ES-I3 (cell line): Measurements from ENCODE around the gene UNC79.

Source experiments
- H3K36me3 ChIP-seq: 2 replicates; pipeline ENCODE4 v1.6.1; 2013; ENCODE audit warnings: mild to moderate bottlenecking, low read length, control low read depth, moderate library complexity; ENCODE audit not compliant: insufficient read depth
- H3K4me1 ChIP-seq: 2 replicates; pipeline ENCODE4 v1.6.1; 2013; ENCODE audit warnings: mild to moderate bottlenecking, control low read depth, low read length; ENCODE audit not compliant: insufficient read depth
- H3K9ac ChIP-seq: 2 replicates; pipeline ENCODE4 v1.6.1; 2013; ENCODE audit warnings: low read depth, mild to moderate bottlenecking, low read length, moderate library complexity
- H3K9me3 ChIP-seq: 2 replicates; pipeline ENCODE4 v1.6.1; 2013; ENCODE audit warnings: mild to moderate bottlenecking, low read length, moderate library complexity; ENCODE audit not compliant: control insufficient read depth, insufficient read depth

Gene UNC79

DNA sequence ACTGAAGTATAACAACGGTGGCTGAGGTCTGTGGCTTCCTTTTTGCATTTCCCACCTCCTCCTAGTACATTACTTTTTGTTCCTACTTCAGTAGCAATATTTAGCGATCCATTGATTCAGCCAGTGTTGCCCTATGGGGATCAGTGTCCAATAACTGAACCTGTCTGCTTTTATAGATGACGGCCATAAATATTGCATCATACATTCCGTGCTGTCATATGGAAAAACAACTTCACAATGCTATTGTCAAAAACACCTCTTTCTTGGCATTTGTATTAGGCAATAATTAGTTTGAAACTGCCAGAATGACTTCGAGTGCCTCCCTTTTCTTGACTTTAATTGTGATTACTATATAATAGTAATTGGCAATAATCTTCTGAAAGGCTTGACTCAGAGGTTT lies 208.1 kb downstream of the UNC79 start:
- no peak overlapping the region for H3K9ac ChIP-seq
- no peaks in the 10 kb centered on the region for H3K9me3 ChIP-seq
- H3K36me3 ChIP-seq = no peaks in the 10 kb centered on the region
- no peaks in the 10 kb centered on the region for H3K4me1 ChIP-seq

GRCh38 chr14:93643127-93643526 lies 212.4 kb downstream of the UNC79 start:
- Histone ChIP-seq H3K9ac (no peak overlapping the region), H3K4me1 (no peaks in the 10 kb centered on the region), H3K9me3 (no peaks in the 10 kb centered on the region), H3K36me3 (no peaks in the 10 kb centered on the region)

GRCh38 chr14:93643676-93644075 lies 212.9 kb downstream of the UNC79 start:
- Histone ChIP-seq H3K36me3 (no peaks in the 10 kb centered on the region), H3K9me3 (no peaks in the 10 kb centered on the region), H3K9ac (no peak overlapping the region), H3K4me1 (no peaks in the 10 kb centered on the region)

DNA sequence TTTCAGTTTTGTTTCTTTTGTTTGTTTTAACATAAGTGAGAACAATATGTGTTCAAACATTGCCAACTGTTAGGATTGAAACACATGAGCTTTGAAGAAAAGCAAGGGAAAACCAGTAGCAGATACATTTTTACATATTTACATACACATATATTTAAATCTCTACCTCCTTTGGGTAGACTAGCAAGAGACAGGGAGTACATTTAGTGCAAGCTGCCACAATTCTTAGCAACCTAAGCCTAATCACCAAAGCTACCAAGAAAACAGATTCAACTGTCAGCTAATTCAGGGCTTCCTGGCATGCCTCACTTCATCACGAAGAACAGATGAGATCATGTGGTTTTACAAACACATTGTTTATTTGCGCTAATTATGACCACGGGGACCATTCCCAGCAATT lies 214.5 kb downstream of the UNC79 start:
- H3K9me3 ChIP-seq = no peaks in the 10 kb centered on the region
- no peaks in the 10 kb centered on the region for H3K36me3 ChIP-seq
- H3K9ac ChIP-seq = no peak overlapping the region
- H3K4me1 ChIP-seq = no peaks in the 10 kb centered on the region

DNA sequence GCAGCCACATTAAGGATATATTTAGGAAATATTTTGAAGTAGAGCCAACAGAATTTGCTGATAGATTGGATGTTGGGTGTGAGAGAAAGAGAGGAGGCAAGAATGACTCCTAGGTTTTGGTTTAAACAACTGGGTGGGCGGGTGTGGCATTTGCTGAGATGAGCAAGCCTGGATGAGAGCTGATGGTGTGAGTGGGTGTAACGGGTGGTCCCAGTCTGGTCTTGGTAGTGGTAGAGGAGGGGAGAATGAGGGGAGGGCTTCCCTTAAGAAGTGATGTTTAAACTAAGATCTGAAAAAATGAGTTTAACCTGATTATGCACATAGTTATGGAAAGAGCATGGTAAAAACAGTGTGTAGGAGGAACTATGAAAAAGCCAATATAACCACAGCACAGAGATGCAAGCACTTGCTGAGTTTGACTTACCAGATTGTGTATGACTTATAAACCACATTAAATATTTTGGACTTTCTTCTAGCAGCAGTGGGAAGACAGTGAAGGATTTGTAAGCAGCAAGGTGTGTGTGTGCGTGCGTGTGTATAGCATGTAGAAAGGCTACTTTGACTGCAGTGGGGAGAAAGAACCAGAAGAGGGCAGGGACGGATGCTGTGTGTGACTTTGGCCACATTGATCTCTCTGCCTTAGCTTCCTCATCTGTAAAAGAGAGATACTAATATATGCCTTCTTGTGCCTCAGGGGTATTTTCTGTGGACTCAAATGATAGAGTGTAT lies 217.9 kb downstream of the UNC79 start:
- H3K9me3 ChIP-seq = no peaks in the 10 kb centered on the region
- no peaks in the 10 kb centered on the region for H3K4me1 ChIP-seq
- no peak overlapping the region for H3K9ac ChIP-seq
- no peaks in the 10 kb centered on the region for H3K36me3 ChIP-seq

DNA sequence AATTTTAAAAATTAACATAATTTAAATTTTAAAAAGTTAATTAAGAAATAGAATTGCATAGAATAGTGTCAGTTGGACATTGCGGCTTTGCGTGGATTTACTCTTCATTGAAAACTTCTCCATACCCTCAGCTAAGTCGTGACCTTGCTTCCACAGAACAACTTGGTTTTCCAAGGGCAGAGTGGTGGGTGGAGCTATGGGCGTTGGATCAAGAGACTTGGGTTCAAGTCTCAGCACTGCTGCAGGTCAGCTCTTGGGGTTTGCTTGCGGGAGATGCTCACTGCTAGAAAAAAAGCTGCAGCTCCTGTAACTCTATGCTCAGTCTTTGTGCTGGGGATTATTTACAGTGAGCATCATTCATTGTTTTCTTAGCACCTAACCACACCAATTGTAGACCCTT lies 223.9 kb downstream of the UNC79 start:
- no peak overlapping the region for H3K9ac ChIP-seq
- H3K36me3 ChIP-seq = no peaks in the 10 kb centered on the region

GRCh38 chr14:93655078-93655750 lies 224.5 kb downstream of the UNC79 start:
- Histone ChIP-seq H3K9me3 (no peaks in the 10 kb centered on the region), H3K36me3 (no peaks in the 10 kb centered on the region), H3K9ac (no peak overlapping the region), H3K4me1 (no peaks in the 10 kb centered on the region; the same call in 1 of the 2 replicates)

More for the DNA sequence above, 223.9 kb downstream of the UNC79 start:
- H3K4me1 ChIP-seq = no peaks in the 10 kb centered on the region; the same call in 1 of the 2 replicates
- H3K9me3 ChIP-seq = no peaks in the 10 kb centered on the region

- Histone ChIP-seq H3K4me1 (no peaks in the 10 kb centered on the region; the same call in 1 of the 2 replicates), H3K9me3 (no peaks in the 10 kb centered on the region), H3K36me3 (no peaks in the 10 kb centered on the region), H3K9ac (no peak overlapping the region)
These were observed 227.1 kb downstream of the UNC79 start for GRCh38 chr14:93657875-93658274.

- no peaks in the 10 kb centered on the region for H3K36me3 ChIP-seq
- no peaks in the 10 kb centered on the region for H3K4me1 ChIP-seq
- H3K9me3 ChIP-seq = peaks cover 9% of the 10 kb centered on the region
- no peak overlapping the region for H3K9ac ChIP-seq
These were observed 232.6 kb downstream of the UNC79 start for GRCh38 chr14:93663317-93663716.

DNA sequence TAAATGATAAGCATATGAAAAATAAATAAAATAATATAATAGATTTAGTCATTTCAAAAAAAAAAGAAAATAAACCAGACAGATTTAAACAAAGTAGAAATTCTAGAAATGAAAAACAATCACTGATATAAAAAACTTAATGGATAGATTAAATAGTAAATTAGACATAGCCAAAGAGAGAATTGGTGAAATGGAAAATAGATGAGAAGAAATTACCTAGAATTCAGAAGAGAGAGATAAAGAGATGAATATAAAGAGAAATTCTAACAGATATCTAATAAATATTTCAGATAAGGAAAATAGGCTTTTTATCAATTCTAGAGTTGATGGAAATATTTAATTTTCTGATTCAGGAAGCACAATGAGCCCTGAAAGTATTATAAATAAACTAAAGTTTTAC lies 234.4 kb downstream of the UNC79 start:
- H3K36me3 ChIP-seq = no peaks in the 10 kb centered on the region
- H3K4me1 ChIP-seq = no peaks in the 10 kb centered on the region
- H3K9me3 ChIP-seq = peaks cover 9% of the 10 kb centered on the region
- no peak overlapping the region for H3K9ac ChIP-seq

GRCh38 chr14:93669632-93670031 lies 238.9 kb downstream of the UNC79 start:
- Histone ChIP-seq H3K4me1 (no peaks in the 10 kb centered on the region), H3K36me3 (no peaks in the 10 kb centered on the region), H3K9ac (no peak overlapping the region), H3K9me3 (peaks cover 6% of the 10 kb centered on the region)

GRCh38 chr14:93674343-93674742 lies 243.6 kb downstream of the UNC79 start:
- H3K9me3 ChIP-seq = no peaks in the 10 kb centered on the region
- no peaks in the 10 kb centered on the region for H3K4me1 ChIP-seq
- H3K36me3 ChIP-seq = no peaks in the 10 kb centered on the region
- no peak overlapping the region for H3K9ac ChIP-seq

DNA sequence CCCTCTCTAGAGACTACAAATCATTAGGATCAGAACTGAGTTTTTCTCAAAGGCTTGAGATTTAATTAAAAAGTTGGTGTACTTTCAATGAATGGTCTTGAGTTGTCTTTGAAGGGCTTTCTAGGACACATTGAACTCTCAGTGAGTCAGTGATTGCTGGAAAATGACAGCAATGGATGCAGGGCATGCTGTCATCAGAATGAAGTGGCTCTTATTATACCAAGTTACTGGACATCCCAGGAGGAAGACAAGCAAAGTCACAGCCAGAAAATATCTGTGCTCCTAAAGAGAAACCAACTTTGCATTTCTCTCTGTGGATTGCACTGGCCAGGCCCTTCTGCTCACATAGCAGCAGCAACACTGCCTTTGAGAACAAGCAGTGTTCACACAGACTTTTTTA lies 244.9 kb downstream of the UNC79 start:
- no peaks in the 10 kb centered on the region for H3K36me3 ChIP-seq
- H3K9ac ChIP-seq = no peak overlapping the region
- no peaks in the 10 kb centered on the region for H3K9me3 ChIP-seq
- H3K4me1 ChIP-seq = no peaks in the 10 kb centered on the region

- Histone ChIP-seq H3K36me3 (no peaks in the 10 kb centered on the region), H3K9ac (no peak overlapping the region), H3K4me1 (no peaks in the 10 kb centered on the region), H3K9me3 (no peaks in the 10 kb centered on the region)
These were observed 245.7 kb downstream of the UNC79 start for GRCh38 chr14:93676416-93676958.

GRCh38 chr14:93682459-93682858 lies 251.7 kb downstream of the UNC79 start:
- Histone ChIP-seq H3K9me3 (no peaks in the 10 kb centered on the region), H3K9ac (no peak overlapping the region), H3K36me3 (no peaks in the 10 kb centered on the region), H3K4me1 (peaks cover 13% of the 10 kb centered on the region)
